VCaP (cell line): ENCODE measurements around the gene ARHGEF10L.

Experiments used
- H3K27ac ChIP-seq: fragments of 450-650 bp; 2 replicates; pipeline ENCODE4 v1.5.1; 2017
- CTCF ChIP-seq: fragments of 450-650 bp; conservative IDR thresholded peaks from 2 replicates; pipeline ENCODE4 v1.5.1; 2017; ENCODE audit warnings: mild to moderate bottlenecking, moderate library complexity

The ARHGEF10L gene

GRCh38 chr1:17668624-17669175 is 129.2 kb downstream of the ARHGEF10L start:
- no peak for TF ChIP-seq CTCF
- H3K27ac ChIP-seq, result no peak overlapping the region

DNA sequence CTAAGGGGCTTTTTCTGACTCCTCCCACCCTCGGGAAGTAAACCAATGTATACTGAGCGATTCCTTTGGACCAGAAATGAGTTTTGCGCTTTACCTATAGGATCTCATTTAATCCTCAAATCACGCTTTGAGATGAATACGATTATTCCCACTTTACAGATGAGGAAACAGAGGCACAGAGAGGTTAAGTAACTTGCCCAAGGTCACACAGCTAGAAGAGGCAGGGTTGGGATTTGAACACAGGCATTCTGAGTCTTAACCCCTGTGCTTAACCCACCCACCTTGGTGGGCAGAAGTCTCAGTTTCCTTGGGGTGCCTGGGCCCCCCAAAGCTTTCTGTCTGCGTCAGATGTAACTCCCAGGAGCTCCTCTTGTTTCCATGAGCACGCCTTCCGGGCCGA is 129.8 kb downstream of the ARHGEF10L start:
- H3K27ac ChIP-seq, result no peak overlapping the region
- no peak for TF ChIP-seq CTCF

DNA sequence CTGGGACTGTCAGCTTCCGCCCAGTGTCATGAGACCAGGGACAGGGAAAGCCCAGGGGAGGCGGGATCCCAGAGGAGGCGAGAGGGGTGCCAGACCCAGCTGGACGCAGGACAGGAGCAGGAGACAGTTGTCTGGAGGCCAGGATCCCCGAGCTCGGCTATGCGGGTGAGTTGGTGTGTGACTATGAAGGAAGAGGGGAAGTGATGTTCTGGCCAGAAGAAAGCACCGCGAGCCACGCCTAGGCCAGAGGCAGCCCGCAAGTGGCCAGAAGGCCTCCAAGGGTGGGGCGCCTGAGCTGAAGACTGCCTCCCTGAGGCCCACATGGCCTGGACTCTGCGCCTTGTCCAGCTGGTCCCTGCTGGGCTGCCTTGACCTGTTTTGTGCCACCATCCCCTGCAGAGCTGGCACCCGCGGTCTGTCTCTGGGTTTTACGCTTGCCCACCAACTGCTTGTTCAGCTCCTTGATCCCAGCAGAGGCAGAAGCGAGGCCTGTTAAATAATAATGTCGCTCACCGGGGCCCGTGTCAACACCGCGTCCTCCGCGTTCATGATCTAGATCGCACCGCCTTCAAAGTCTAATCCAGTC is 130.5 kb downstream of the ARHGEF10L start:
- no peak for TF ChIP-seq CTCF

DNA sequence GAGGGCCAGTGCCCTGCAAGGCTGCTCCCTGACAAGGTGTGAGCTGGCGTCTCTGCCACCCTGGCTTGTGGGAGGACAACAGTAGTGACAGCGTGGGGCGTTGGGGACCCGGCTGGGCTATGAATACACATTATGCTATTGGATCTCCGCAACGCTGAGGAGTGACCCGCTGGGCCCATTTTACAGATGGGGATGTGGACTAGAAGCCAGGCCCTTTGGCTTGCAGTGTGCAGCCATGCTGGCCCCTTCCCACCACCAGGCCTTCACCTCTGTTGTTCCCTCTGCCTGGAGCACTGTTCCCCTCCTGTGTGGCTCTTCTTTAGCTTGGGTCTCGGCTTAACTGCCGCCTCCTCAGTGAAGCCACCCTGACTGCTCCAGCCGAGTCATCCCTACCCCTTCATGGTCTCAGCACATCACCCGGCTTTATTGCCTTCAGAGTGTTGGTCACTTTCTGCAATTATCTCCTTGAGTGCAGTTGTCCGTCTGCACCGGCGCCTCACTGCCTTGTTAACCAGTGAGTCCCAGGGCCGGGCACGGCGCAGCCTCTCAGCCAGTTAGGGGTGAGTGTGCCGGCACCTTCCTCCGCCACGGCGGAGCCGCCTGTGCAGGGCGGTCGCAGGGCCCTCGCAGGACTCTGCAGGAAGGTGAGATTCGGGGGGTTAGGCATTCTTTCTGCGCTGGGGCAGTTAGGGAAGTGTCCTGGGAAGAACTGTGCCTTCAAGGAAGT is 131.3 kb downstream of the ARHGEF10L start:
- TF ChIP-seq CTCF, result no peak
- H3K27ac ChIP-seq, result no peak overlapping the region

More for the DNA sequence above, 130.5 kb downstream of the ARHGEF10L start:
- no peak overlapping the region for H3K27ac ChIP-seq

- no peak overlapping the region for H3K27ac ChIP-seq
- TF ChIP-seq CTCF, result no peak
Measured at GRCh38 chr1:17671314-17671705, 131.8 kb downstream of the ARHGEF10L start.

GRCh38 chr1:17671741-17672140 is 132.2 kb downstream of the ARHGEF10L start:
- no peak overlapping the region for H3K27ac ChIP-seq
- TF ChIP-seq CTCF, result no peak

- H3K27ac ChIP-seq, result no peak overlapping the region
- no peak for TF ChIP-seq CTCF
Measured at GRCh38 chr1:17672226-17672625, 132.7 kb downstream of the ARHGEF10L start.
